Measurements from ENCODE around the gene PPP2R2C.

Gene PPP2R2C

GRCh38 chr4:6502747-6503465 is 30.5 kb upstream of the PPP2R2C start:
- Histone ChIP-seq H3K4me1 (ENCODE audit: insufficient read depth, low read length) (no peaks in the 10 kb centered on the region), H3K27ac (ENCODE audit: low read length) (no peak overlapping the region), H3K36me3 (ENCODE audit: insufficient read depth, low read depth, low read length) (no peaks in the 10 kb centered on the region), H3K4me3 (ENCODE audit: low read length) (no peak overlapping the region), H3K9ac (ENCODE audit: low read depth, low read length) (no peak overlapping the region), H3K27me3 (ENCODE audit: insufficient read depth, low read length) (no peaks in the 10 kb centered on the region), H3K9me3 (ENCODE audit: insufficient read depth, low read depth, low read length) (peaks cover 47% of the 10 kb centered on the region)

DNA sequence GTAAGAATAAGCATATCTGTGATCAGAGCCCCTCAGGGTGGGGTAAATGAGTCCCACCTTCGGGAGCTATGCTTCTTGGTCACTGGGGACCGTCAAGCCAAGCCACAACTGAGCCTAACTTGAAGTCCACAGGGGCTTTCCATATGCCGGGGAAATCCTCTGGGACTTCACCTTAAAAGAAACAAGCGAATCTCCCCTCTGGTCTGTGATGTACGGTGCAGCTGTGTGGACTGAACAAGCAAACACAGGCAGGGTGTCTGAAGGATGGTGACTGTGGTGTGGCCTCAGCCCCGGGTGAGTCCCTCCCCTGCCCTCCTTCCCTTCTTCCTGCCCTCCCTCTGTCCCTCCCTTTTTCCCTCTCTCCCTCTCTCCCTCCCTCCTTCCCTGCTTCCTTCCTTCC is 29.7 kb upstream of the PPP2R2C start:
- no peaks in the 10 kb centered on the region for H3K36me3 ChIP-seq (ENCODE audit: insufficient read depth, low read depth, low read length)
- no peaks in the 10 kb centered on the region for H3K27me3 ChIP-seq (ENCODE audit: insufficient read depth, low read length)
- no peaks in the 10 kb centered on the region for H3K4me1 ChIP-seq (ENCODE audit: insufficient read depth, low read length)
- H3K9ac ChIP-seq (ENCODE audit: low read depth, low read length): no peak overlapping the region
- no peak overlapping the region for H3K27ac ChIP-seq (ENCODE audit: low read length)
- H3K9me3 ChIP-seq (ENCODE audit: insufficient read depth, low read depth, low read length): peaks cover 39% of the 10 kb centered on the region
- no peak overlapping the region for H3K4me3 ChIP-seq (ENCODE audit: low read length)

GRCh38 chr4:6501171-6501570 is 28.8 kb upstream of the PPP2R2C start:
- Histone ChIP-seq H3K9me3 (ENCODE audit: insufficient read depth, low read depth, low read length) (peaks cover 29% of the 10 kb centered on the region), H3K4me1 (ENCODE audit: insufficient read depth, low read length) (no peaks in the 10 kb centered on the region), H3K4me3 (ENCODE audit: low read length) (no peak overlapping the region), H3K36me3 (ENCODE audit: insufficient read depth, low read depth, low read length) (no peaks in the 10 kb centered on the region), H3K27me3 (ENCODE audit: insufficient read depth, low read length) (no peaks in the 10 kb centered on the region), H3K27ac (ENCODE audit: low read length) (no peak overlapping the region), H3K9ac (ENCODE audit: low read depth, low read length) (no peak overlapping the region)

DNA sequence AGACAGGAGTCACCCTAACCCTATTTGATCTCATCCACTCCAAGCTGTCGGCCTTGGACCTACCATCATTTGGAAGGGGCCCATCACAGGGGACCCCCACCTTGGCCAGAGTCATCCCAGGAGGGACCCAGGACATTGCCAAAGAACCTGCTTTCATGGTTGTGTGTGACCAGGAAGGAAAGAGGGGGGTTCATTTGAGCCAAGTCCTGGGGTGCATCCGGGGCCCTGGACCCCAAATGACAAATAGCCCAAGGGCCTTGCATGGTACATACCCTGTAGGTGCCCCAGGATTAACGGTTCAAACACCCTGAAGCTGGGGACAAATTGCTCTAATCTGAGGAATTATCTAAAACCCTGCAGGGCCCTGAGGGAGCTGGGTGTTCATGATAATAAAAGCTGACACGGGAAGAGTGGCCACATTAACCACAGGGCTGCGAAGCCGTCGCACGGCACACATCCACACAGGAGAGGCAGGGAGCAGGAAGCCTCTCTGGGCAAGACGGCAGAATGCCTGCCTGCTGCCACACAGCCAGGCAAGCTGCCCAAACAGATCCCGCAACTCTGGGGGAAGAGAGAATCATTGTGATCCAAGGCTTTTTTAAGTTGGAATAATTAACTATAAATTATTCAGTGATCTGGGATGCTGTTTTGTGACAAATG is 28.2 kb upstream of the PPP2R2C start:
- no peaks in the 10 kb centered on the region for H3K36me3 ChIP-seq (ENCODE audit: insufficient read depth, low read depth, low read length)
- H3K4me1 ChIP-seq (ENCODE audit: insufficient read depth, low read length): no peaks in the 10 kb centered on the region
- H3K9me3 ChIP-seq (ENCODE audit: insufficient read depth, low read depth, low read length): peaks cover 26% of the 10 kb centered on the region
- H3K27me3 ChIP-seq (ENCODE audit: insufficient read depth, low read length): no peaks in the 10 kb centered on the region; the same call in 1 of the 2 replicates
- H3K9ac ChIP-seq (ENCODE audit: low read depth, low read length): no peak overlapping the region
- no peak overlapping the region for H3K27ac ChIP-seq (ENCODE audit: low read length)
- no peak overlapping the region for H3K4me3 ChIP-seq (ENCODE audit: low read length)

DNA sequence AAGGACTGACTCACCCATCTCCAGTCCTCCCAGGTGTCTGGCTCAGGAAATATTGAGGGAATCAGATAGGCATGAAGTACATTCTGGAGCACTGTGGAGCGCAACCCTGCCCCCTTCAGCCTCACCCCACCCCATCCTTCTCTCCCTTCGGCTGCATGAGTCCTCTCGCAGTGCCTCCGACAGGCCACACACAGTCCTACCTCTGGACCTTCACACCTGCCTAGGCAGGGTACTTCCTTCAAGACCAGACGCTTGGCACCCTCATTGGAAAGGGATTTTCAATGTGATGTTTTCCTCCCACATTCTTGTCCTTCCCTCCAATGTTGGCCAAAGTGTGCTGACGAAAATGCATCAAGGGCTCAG is 26.8 kb upstream of the PPP2R2C start:
- H3K4me1 ChIP-seq (ENCODE audit: insufficient read depth, low read length): no peaks in the 10 kb centered on the region
- no peaks in the 10 kb centered on the region for H3K36me3 ChIP-seq (ENCODE audit: insufficient read depth, low read depth, low read length)
- H3K4me3 ChIP-seq (ENCODE audit: low read length): no peak overlapping the region
- peaks cover 12% of the 10 kb centered on the region; the same call in 1 of the 2 replicates for H3K9me3 ChIP-seq (ENCODE audit: insufficient read depth, low read depth, low read length)
- H3K27ac ChIP-seq (ENCODE audit: low read length): no peak overlapping the region
- no peak overlapping the region for H3K9ac ChIP-seq (ENCODE audit: low read depth, low read length)
- H3K27me3 ChIP-seq (ENCODE audit: insufficient read depth, low read length): no peaks in the 10 kb centered on the region; the same call in 1 of the 2 replicates

DNA sequence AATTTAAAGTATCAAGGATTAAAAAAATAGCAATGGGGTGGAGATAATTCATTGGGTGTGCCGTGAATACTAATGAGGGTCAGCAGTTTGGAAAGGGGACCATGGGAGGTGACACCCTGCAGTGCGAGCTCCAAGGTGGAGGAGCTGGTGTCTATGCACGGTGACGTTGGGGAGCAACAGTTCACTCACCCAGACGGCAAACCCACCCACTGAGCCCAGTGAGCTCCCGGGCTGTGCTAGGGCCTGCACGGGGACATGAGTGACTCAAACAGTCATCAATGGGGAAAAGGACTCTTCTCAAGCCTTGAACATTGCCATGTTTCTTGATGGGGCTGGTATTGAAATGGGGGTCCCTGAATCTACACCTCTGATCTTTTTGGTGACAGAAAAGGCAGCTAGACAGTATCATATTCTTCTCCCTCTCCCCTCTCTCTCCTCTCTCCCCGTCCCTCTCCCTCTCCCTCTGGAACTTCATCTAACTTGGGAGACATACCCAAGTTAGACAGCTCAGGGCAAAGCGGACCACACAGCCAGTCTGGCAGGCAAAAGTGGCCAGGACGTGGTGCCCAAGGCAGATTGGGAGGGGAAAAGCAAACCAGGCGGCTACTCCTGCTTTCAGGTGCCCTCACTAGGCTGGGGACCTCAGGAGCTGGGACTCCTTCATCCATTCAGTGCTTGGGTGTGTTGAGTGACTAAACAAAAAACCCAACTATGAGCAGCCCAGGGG is 26.3 kb upstream of the PPP2R2C start:
- Histone ChIP-seq H3K4me1 (ENCODE audit: insufficient read depth, low read length) (peaks cover 3% of the 10 kb centered on the region; the same call in 1 of the 2 replicates), H3K36me3 (ENCODE audit: insufficient read depth, low read depth, low read length) (no peaks in the 10 kb centered on the region), H3K9ac (ENCODE audit: low read depth, low read length) (no peak overlapping the region)

GRCh38 chr4:6497796-6498195 is 25.4 kb upstream of the PPP2R2C start:
- Histone ChIP-seq H3K27me3 (ENCODE audit: insufficient read depth, low read length) (no peaks in the 10 kb centered on the region; the same call in 1 of the 2 replicates), H3K9me3 (ENCODE audit: insufficient read depth, low read depth, low read length) (no peaks in the 10 kb centered on the region), H3K27ac (ENCODE audit: low read length) (no peak overlapping the region), H3K4me1 (ENCODE audit: insufficient read depth, low read length) (peaks cover 6% of the 10 kb centered on the region; the same call in 1 of the 2 replicates), H3K9ac (ENCODE audit: low read depth, low read length) (no peak overlapping the region), H3K4me3 (ENCODE audit: low read length) (no peak overlapping the region), H3K36me3 (ENCODE audit: insufficient read depth, low read depth, low read length) (no peaks in the 10 kb centered on the region)

More for the DNA sequence above, 26.3 kb upstream of the PPP2R2C start:
- Histone ChIP-seq H3K4me3 (ENCODE audit: low read length) (no peak overlapping the region), H3K27ac (ENCODE audit: low read length) (no peak overlapping the region), H3K9me3 (ENCODE audit: insufficient read depth, low read depth, low read length) (peaks cover 7% of the 10 kb centered on the region; the same call in 1 of the 2 replicates), H3K27me3 (ENCODE audit: insufficient read depth, low read length) (no peaks in the 10 kb centered on the region; the same call in 1 of the 2 replicates)

GRCh38 chr4:6495736-6496135 is 23.3 kb upstream of the PPP2R2C start:
- H3K36me3 ChIP-seq (ENCODE audit: insufficient read depth, low read depth, low read length): no peaks in the 10 kb centered on the region
- no peaks in the 10 kb centered on the region; the same call in 1 of the 2 replicates for H3K27me3 ChIP-seq (ENCODE audit: insufficient read depth, low read length)
- H3K9ac ChIP-seq (ENCODE audit: low read depth, low read length): no peak overlapping the region
- no peak overlapping the region for H3K27ac ChIP-seq (ENCODE audit: low read length)
- H3K9me3 ChIP-seq (ENCODE audit: insufficient read depth, low read depth, low read length): no peaks in the 10 kb centered on the region
- peaks cover 6% of the 10 kb centered on the region; the same call in 1 of the 2 replicates for H3K4me1 ChIP-seq (ENCODE audit: insufficient read depth, low read length)
- no peak overlapping the region for H3K4me3 ChIP-seq (ENCODE audit: low read length)

- Histone ChIP-seq H3K4me3 (ENCODE audit: low read length) (no peak overlapping the region), H3K27ac (ENCODE audit: low read length) (no peak overlapping the region), H3K27me3 (ENCODE audit: insufficient read depth, low read length) (no peaks in the 10 kb centered on the region; the same call in 1 of the 2 replicates), H3K36me3 (ENCODE audit: insufficient read depth, low read depth, low read length) (no peaks in the 10 kb centered on the region), H3K4me1 (ENCODE audit: insufficient read depth, low read length) (peaks cover 6% of the 10 kb centered on the region; the same call in 1 of the 2 replicates), H3K9me3 (ENCODE audit: insufficient read depth, low read depth, low read length) (no peaks in the 10 kb centered on the region), H3K9ac (ENCODE audit: low read depth, low read length) (no peak overlapping the region)
Measured at GRCh38 chr4:6495296-6495590, 22.8 kb upstream of the PPP2R2C start.

- Histone ChIP-seq H3K27me3 (ENCODE audit: insufficient read depth, low read length) (no peaks in the 10 kb centered on the region; the same call in 1 of the 2 replicates), H3K4me1 (ENCODE audit: insufficient read depth, low read length) (peaks cover 6% of the 10 kb centered on the region; the same call in 1 of the 2 replicates), H3K9me3 (ENCODE audit: insufficient read depth, low read depth, low read length) (no peaks in the 10 kb centered on the region), H3K9ac (ENCODE audit: low read depth, low read length) (no peak overlapping the region), H3K36me3 (ENCODE audit: insufficient read depth, low read depth, low read length) (no peaks in the 10 kb centered on the region), H3K4me3 (ENCODE audit: low read length) (no peak overlapping the region), H3K27ac (ENCODE audit: low read length) (no peak overlapping the region)
Measured at GRCh38 chr4:6494431-6495295, 22.2 kb upstream of the PPP2R2C start.

DNA sequence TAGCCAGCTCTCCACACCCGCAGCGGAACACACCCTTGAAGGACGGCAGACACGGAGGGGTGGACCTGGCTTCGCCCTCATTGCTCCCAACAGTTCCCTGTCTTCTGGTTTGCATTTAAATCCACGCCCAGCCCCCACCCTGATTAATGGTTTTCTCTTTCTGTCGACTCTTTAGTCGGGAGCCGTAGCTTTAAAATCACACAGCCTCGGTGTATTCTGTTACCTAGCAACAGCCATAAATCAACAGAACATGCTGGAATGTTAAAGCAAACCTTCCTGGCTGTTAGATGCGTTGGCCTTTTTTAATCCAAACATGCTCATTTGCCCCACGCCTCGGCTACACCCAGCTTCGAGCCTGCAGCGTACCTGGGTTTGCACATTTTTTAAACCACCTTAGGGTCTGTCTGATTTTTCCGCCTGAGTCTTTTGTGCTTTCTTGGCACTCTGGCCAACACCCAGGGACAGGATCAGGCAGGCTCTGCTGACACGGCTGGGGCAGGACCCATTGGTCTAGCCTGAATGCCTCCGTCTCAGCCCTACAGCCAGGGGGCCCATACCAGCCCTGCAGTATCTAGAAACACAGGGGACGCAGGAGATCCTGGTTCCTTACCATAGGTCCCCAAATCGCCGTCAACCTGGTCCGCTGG is 21.4 kb upstream of the PPP2R2C start:
- Histone ChIP-seq H3K9me3 (ENCODE audit: insufficient read depth, low read depth, low read length) (no peaks in the 10 kb centered on the region), H3K27ac (ENCODE audit: low read length) (no peak overlapping the region), H3K4me3 (ENCODE audit: low read length) (no peak overlapping the region), H3K9ac (ENCODE audit: low read depth, low read length) (no peak overlapping the region), H3K4me1 (ENCODE audit: insufficient read depth, low read length) (peaks cover 6% of the 10 kb centered on the region; the same call in 1 of the 2 replicates), H3K27me3 (ENCODE audit: insufficient read depth, low read length) (peaks cover 6% of the 10 kb centered on the region; the same call in 1 of the 2 replicates), H3K36me3 (ENCODE audit: insufficient read depth, low read depth, low read length) (no peaks in the 10 kb centered on the region)

Data from iPS-20b (cell line).